Activated naive CD4-positive, alpha-beta T cell treated with anti-CD3 and anti-CD28 coated beads, Interleukin-2, amount 50 U/mL, for 72 hours (primary cell): ENCODE measurements around the gene HHAT. TPM values are rescaled to one million over a fixed set of nuclear protein-coding genes. Genes with fewer than 3 reads are reported as not detected.

Experiments
- ATAC-seq, 2 donors: fragments of 150-1000 bp; cut with Tn5 transposase; 2 replicates each; pipeline ENCODE4 v1.10.0; 2021; ENCODE audit warnings: mild to moderate bottlenecking in 2 of 2, moderate library complexity in 2 of 2
- DNase-seq, 2 donors: peaks; one replicate each; pipeline ENCODE4 v3.0.0; 2021 to 2022; ENCODE audit warnings: low spot score in 2 of 2
- H3K27ac Mint-ChIP-seq, 2 donors: one replicate each; pipeline ENCODE4 v1.8.0; 2022; ENCODE audit warnings: mild to moderate bottlenecking in 2 of 2, mixed read lengths in 2 of 2
- H3K36me3 Mint-ChIP-seq, 2 donors: one replicate each; pipeline ENCODE4 v1.8.0; 2022; ENCODE audit warnings: mixed read lengths in 2 of 2
- H3K9me3 Mint-ChIP-seq, 2 donors: one replicate each; pipeline ENCODE4 v1.8.0; 2022; ENCODE audit warnings: mixed read lengths in 2 of 2
- total RNA-seq, 2 donors: library from RNA; stranded (reverse); gene quantifications; one replicate each; pipeline ENCODE4 v1.2.3, GENCODE V29; 2022

The HHAT gene
- total RNA-seq, 2 donors from 2014 or later = 0.59 to 1.9 TPM

DNA sequence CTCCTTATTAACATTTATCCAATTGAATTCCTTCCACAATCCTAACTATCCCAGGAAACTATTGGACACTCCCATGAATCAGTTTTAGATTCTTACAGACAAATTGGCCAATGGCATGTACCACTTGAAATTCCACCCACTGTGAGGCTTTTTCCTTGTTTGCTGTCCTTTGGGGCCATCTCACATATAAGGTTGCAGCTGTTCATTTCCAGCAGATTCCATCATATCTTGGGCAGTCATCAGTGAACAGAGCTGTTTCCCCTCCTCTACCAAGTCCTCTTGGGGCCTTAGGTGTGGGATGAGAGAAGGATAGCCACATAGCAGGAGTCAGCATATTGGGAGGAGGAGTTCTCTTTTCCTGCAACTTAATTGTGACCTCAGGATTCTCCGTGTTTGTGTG, 109.1 kb downstream of the HHAT start:
- ATAC-seq (no peak), DNase-seq (no peak)
- Mint-ChIP-seq H3K27ac (no peak overlapping the region), H3K36me3 (no peaks in the 10 kb centered on the region), H3K9me3 (no peaks in the 10 kb centered on the region)

DNA sequence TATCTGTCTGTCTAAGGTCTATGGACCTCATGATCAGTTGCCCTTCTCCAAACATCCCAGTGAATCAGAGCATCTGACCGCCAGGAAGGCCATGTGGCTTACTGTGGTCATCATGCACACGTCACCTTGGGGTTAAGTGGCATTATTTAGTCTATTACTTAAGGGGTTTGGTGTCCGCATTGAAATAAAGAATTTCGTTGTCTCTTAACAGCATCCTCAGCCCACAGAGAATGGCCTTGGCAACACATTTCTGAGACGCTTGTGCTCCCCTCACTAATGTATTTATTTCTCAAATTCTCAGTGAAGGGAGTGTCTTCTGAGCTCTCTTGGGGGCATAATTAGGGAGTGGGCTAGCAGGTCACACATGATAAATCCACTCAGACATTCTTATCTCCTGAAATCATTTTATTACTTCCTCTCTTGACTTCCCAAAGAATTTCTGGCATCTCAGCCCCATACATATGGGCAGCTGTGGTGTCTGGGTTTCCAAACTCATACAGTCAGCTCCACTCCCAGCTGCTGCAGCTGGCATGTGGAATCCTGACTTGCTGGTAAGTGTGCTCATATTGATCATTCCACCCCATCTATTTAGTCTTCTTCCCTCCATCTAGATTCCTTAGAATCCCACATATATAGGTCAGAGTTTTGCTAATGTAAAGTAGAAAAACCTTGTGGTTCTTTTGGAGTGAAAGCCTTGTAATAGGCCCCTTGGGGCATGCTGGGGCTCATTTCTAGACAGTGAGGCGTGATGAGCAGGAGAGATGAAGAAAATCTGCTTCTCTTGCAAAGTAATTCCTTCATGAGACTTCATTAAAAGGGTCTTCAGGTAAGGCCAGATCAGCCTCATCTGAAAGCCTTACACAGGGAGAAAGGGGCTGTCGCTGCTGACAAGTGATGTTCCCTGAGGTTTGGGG, 110.5 kb downstream of the HHAT start:
- H3K36me3 Mint-ChIP-seq = no peaks in the 10 kb centered on the region
- no peak for DNase-seq
- no peak overlapping the region for H3K27ac Mint-ChIP-seq
- no peak for ATAC-seq
- H3K9me3 Mint-ChIP-seq = no peaks in the 10 kb centered on the region

DNA sequence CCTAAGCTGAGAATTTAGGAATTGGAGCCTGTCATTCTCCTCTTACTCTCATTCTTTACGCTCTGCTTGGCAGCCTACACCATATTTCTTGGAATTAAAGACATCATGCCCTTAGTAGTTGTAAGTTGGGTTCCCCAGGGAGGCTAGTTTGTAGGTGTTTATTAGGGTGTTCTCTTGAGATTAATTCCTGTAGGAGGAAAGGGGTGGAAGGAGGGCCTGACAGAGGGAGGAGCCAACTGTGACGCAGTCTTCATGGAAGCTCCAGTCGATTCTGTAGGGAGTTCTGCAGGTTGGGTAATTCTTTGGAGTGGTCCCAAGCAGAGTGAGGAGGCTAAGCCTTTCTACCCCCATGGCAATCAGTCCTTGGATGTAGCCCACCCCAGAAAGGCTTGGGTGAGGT, 111.4 kb downstream of the HHAT start:
- Mint-ChIP-seq H3K27ac (no peak overlapping the region), H3K36me3 (no peaks in the 10 kb centered on the region), H3K9me3 (no peaks in the 10 kb centered on the region)
- ATAC-seq (no peak), DNase-seq (no peak)

DNA sequence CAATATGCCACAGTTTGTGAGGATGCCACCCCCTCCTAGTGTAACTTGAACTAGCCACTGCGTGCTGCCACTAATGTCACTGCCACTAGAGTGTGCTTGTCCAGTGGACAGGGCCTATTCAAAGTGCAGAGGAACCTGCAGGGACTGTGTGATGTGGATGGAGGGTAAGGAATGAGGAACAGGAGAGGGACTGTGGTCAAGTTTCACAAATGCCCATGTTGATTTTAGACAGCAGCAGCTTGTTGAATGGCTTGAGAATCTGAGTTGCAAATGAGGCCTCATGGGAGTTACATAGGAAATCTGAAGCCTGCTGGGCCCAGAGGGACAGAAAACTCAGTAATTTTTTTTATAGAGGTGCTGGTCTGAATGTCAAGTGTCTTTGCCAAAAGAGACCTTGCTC, 112.3 kb downstream of the HHAT start:
- Mint-ChIP-seq H3K36me3 (no peaks in the 10 kb centered on the region), H3K27ac (no peak overlapping the region), H3K9me3 (no peaks in the 10 kb centered on the region)
- no peak for DNase-seq
- ATAC-seq = no peak

DNA sequence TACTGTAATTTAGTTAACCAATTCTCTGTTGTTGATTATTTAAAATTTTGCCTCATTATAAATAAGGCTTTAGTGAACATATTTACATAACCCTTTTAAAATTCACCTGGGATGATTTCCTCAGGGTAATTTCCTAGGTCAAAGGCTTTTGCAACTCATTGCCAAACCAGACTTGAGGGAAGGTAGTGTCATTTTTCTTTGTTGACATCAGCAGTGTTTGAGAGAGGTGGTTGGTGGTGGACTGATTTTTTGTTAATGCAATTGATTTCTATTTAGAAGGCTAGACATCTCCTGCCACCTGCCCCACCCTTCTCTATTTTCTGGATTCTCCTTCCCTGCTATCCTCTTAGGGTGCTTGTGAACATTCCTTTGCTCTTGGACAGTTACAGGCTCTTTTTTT, 116.8 kb downstream of the HHAT start:
- Mint-ChIP-seq H3K27ac (no peak overlapping the region), H3K9me3 (no peaks in the 10 kb centered on the region), H3K36me3 (no peaks in the 10 kb centered on the region)
- ATAC-seq = no peak
- DNase-seq = no peak

DNA sequence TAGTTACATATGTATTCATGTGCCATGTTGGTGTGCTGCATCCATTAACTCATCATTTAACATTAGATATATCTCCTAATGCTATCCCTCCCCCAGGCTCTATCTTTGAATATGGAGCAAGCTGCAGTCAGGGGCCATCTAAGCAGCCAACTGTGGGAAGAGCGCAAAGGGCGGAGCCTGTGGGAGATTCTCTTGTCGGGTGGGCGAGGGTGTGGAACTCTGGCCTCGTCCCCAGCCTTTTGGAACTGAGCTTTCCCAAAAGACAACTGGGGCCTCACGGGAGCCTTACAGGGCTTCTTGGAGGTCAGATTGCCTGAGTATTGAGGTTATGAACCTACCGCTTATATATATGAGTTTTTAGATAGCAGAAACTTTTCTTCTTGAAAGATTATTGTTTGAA, 117.2 kb downstream of the HHAT start:
- DNase-seq = no peak
- no peak for ATAC-seq
- Mint-ChIP-seq H3K9me3 (no peaks in the 10 kb centered on the region), H3K36me3 (no peaks in the 10 kb centered on the region), H3K27ac (peak overlapping the region; percentile 64 to 72)

DNA sequence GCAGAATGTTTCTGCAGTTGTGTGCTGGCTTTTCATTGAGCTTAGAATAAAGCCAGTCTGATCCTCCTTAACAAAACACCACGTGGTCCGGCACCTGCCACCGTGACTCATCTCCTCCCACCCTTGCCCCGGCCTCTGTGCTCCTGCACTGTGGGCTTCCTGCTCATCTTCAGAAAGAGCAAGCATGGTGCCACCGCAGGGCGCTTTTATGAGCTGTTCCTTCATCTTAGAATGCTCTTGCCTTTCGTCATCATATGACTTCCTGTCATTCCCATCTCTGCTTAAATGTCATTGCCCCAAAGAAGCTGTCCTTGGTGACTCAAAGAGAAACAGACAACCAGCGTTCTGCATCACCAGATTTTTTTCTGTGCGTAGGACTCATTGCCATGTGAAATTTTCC, 117.8 kb downstream of the HHAT start:
- Mint-ChIP-seq H3K36me3 (no peaks in the 10 kb centered on the region), H3K9me3 (no peaks in the 10 kb centered on the region), H3K27ac (peak overlapping the region; percentile 64 to 72)
- ATAC-seq = peak; percentile 100
- peak; percentile 81 to 92 for DNase-seq

DNA sequence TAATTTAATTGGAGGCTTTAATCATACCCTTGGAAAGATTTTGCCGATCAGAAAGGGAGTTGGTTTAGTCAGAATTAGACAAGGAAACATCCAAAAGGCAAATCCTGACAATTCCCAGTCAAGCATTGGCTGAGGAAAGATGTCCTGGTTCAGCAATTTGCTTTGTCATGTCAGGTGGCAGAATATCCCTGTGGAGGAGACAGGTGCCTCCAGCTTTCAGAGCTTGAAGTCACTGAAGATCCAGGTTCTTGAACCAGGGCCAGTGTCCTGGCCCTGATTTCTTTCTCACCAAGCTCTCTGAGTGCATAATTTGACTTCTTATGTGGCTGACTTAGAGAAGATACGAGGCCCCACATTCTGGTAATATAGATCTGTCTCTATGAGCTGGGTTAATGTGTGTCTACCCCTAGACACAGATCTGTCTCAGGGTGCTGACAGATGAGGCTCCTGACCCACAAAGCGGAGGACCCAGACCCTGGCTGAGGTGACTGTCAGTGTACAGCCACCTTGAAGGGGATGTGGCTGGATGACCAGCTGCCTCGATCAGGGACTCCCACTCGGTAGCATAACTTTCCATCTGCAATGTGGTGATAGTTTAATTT, 118.9 kb downstream of the HHAT start:
- H3K36me3 Mint-ChIP-seq = no peaks in the 10 kb centered on the region
- DNase-seq = no peak
- H3K9me3 Mint-ChIP-seq = no peaks in the 10 kb centered on the region
- no peak for ATAC-seq
- peak overlapping the region; percentile 22 to 64 for H3K27ac Mint-ChIP-seq

DNA sequence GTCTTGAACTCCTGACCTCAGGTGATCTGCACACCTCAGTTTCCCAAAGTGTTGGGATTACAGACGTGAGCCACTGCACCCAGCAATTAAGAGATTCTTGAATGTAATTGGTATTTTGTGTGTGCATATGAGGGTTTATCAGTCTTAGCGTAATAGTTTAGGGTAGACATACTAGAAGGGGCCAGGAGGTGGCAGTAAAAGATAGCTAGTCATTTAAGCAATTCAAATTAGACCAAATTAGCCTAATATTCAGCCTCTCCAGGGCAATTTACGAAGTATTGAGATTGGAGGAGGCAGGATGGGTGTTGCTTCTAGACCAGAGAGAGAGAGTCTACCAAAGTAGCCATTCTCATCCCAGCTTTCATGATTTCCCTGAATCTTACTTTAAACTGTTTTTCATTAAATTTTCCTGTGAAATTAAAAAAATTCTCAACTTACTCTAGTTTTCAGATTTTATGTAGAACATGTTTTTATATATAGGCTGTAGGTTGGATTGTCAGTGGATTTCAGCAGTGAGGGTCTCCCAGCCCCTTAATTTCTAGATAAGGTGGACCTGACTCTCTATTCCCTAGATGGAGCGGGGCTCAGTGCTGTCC, 119.7 kb downstream of the HHAT start:
- Mint-ChIP-seq H3K9me3 (no peaks in the 10 kb centered on the region), H3K27ac (peak overlapping the region in 1 of 2 donors; percentile 64), H3K36me3 (no peaks in the 10 kb centered on the region)
- ATAC-seq (no peak), DNase-seq (peak in 1 of 2 donors; percentile 31)

DNA sequence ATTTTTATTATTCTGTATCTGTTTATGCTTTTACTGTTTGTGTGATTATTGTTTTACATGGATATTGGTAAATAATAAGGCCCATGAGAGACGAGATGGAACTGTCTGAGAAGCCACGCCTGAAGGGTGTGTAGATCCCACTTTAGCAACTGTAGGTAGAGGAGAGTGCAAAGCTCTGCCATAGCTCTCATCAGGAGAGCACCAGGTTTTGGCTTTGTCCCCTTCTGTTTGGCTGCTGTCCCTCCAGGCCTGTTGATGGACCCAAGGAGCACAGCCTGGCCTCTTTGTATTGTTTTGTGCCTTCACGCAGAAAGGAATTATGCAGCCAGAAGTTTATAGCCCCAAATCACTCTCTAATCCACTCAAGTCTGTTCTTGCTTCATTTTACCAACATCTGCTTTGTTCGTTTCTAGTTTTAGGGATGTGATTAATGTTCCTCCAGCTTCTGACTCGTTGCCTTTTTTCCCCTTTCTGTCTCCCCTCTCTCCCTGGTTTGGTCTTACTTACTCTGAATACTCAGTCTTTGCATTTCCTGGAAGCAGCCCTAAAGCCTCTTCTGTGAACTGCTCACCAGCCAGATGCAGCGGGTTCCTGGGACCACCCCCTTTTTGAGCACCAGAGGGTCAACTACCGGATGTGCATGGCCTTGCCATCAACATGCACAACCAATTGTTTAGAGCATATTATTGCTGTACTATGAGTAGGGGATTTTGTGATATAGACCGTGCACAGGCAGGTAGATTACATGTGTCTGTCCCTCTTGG, 127.3 kb downstream of the HHAT start:
- no peak overlapping the region for H3K27ac Mint-ChIP-seq
- no peak for ATAC-seq
- peaks cover 0 to 3% of the 10 kb centered on the region in 2 donors for H3K9me3 Mint-ChIP-seq
- no peak for DNase-seq
- H3K36me3 Mint-ChIP-seq = no peaks in the 10 kb centered on the region

DNA sequence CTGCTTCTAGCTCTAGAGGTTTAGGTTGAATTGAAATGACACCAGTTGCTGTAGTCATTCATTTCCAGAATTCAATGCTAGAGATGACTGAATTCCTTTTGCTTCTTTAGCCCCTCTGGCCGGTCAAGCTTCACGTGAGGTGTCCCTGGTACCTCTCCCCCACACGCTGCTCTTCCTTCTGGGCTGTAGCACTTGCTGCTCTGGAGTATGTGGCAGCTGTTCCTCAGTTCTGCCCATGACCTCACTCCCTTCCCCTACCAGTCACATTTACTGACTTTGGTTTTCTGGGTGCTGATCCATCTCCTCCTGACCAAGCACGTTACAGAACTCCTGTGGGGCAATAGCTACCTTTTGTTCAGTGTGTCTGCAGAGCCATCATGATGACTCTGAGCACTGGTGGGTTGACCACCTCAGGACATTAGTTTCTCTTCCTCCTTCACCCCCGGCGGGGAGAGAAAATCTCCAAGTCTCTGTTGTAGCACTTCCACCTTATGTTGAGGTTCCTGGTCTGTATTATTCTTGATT, 128.1 kb downstream of the HHAT start:
- no peaks in the 10 kb centered on the region for H3K36me3 Mint-ChIP-seq
- ATAC-seq (no peak), DNase-seq (no peak)

DNA sequence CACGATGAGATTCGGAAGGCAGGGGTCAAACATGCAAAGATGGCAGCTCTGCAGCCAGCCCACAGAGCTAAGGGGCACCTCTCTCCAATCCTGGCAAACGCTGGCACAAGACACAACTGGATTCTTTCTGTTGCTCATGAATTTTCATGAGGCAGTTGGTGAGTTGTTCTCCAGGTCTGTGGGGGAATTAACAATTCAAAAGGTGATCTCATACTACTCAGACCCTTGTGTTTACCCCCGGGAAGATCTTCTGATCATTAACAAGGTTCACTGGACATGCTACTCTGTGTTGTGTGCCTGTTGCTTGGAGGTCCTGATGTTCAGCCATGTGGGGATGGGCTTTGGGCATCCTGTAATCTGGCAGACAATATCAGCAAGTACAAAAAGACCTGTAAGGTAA, 128.9 kb downstream of the HHAT start:
- no peak for DNase-seq
- Mint-ChIP-seq H3K9me3 (peaks cover 0 to 3% of the 10 kb centered on the region in 2 donors), H3K36me3 (no peaks in the 10 kb centered on the region), H3K27ac (no peak overlapping the region)
- ATAC-seq = no peak

More for the DNA sequence above, 128.1 kb downstream of the HHAT start:
- Mint-ChIP-seq H3K9me3 (peaks cover 0 to 3% of the 10 kb centered on the region in 2 donors), H3K27ac (no peak overlapping the region)

DNA sequence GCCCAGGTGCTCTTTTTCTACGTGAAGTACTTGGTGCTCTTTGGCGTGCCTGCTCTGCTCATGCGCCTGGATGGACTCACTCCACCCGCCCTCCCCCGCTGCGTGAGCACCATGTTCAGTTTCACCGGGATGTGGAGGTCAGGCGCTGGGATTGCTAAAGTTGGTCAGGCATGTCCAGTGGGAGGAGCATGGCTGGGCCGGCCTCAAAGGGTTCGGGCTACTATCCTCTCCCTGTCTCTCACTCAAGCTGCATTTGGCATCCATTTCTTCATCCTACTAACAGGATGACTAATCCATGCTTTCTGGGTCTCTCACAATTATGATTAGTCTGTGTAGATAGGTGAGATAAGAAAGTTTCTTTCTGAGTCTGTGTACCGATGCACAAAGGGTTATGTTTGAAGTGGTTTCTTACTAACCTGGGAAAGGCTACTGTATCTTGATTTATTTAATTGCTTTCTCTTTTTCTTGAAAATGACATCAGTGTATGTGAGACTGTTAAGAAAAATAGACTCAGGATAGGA, 135.9 kb downstream of the HHAT start:
- DNase-seq = peak in 1 of 2 donors; percentile 29
- ATAC-seq = peak; percentile 96 to 97

DNA sequence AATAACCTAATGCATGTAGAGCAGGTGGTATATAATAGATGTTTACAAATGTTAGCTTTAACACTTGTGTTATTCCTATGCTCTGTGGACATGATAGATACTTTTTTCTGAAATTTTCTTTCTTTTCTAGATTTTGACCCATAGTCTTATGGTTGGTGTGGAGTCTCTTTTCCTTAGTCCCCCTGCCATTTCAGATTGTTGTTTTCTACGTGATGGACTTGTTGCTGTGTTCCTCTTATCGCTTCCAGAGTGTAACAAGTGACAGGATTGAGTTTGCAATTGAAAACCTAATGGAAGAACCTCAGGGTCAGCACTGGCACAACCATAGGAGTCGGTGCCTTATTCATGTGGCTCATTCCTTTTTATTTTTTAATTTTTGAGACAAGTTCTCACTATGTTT, 136.4 kb downstream of the HHAT start:
- DNase-seq (no peak), ATAC-seq (no peak)
- H3K27ac Mint-ChIP-seq = peak overlapping the region; percentile 11 to 40
- no peaks in the 10 kb centered on the region for H3K9me3 Mint-ChIP-seq
- H3K36me3 Mint-ChIP-seq = peaks cover 0 to 16% of the 10 kb centered on the region in 2 donors

More for the DNA sequence above, 135.9 kb downstream of the HHAT start:
- Mint-ChIP-seq H3K9me3 (no peaks in the 10 kb centered on the region), H3K27ac (peak overlapping the region; percentile 7 to 40), H3K36me3 (peaks cover 0 to 16% of the 10 kb centered on the region in 2 donors)

DNA sequence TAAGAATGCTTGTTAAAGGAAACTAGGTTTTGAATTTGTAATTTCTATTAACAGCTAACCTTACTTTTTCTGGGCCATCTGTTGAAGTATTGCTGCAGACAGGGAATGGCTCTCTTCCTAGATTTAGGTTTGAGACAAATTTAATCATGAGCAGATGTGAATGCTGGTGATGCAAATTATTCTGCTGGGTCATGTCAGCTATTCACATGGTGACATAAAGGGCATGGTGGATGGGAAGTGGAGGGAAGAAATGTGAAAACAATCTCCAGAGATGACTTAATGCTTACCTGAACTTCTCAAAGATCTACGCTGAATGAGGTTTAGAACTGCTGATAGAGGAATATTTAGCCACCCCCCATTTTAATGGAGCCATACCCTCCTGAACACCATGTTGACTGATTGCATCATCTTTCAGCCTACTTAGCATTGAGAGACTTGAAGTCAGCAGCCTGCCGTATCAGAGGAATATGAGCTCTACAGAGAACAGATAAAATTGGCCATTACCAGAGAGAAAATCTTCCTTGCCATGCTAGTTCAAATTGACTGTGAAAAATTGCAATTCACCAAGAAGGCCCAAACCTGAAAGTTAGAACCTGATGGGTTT, 138.8 kb downstream of the HHAT start:
- no peak overlapping the region for H3K27ac Mint-ChIP-seq
- H3K36me3 Mint-ChIP-seq = peaks cover 0 to 16% of the 10 kb centered on the region in 2 donors
- DNase-seq (no peak), ATAC-seq (no peak)
- no peaks in the 10 kb centered on the region for H3K9me3 Mint-ChIP-seq

DNA sequence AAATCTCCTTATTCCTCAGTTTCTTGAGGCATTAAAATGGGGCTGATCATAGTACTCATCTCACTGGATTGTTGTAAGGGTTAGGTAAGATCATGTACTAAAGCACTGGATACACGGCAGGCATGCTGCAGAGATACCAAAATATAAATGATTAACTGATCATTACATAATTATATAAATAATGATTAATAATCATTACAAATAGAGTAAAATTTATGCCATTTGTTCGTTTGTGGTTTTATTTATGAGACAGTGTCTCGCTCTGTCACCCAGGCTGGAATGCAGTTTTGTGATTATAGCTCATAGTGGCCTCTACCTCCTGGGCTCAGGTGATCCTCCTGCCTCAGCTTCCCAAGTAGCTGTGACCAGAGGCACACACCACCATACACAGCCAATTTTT, 140.7 kb downstream of the HHAT start:
- Mint-ChIP-seq H3K9me3 (no peaks in the 10 kb centered on the region), H3K27ac (no peak overlapping the region), H3K36me3 (peaks cover 0 to 16% of the 10 kb centered on the region in 2 donors)
- DNase-seq (no peak), ATAC-seq (no peak)
